ENCODE results near the gene ALKBH8.
"Not testable (repeated sequence)": the region's sequence is repeated elsewhere in the genome, so short reads cannot be mapped to it uniquely, and the experiment has no call there.

Gene ALKBH8

GRCh38 chr11:107538821-107539220 is 26.7 kb downstream of the ALKBH8 start:
- TF ChIP-seq CTCF (conservative IDR thresholded peaks at IDR 0.05; ENCODE audit: low read length): no peak
- DNase-seq (ENCODE audit: low read depth): no peak
- no peak overlapping the region for H3K4me3 ChIP-seq (ENCODE audit: low read length)

GRCh38 chr11:107538239-107538638 is 27.3 kb downstream of the ALKBH8 start:
- no peak for TF ChIP-seq CTCF (conservative IDR thresholded peaks at IDR 0.05; ENCODE audit: low read length)
- no peak for DNase-seq (ENCODE audit: low read depth)
- no peak overlapping the region for H3K4me3 ChIP-seq (ENCODE audit: low read length)

- DNase-seq (ENCODE audit: low read depth); H3K4me3 ChIP-seq (ENCODE audit: low read length): not testable (repeated sequence)
Observed at GRCh38 chr11:107537155-107537554, 28.4 kb downstream of the ALKBH8 start.

GRCh38 chr11:107526197-107526596 is 39.3 kb downstream of the ALKBH8 start:
- no peak for DNase-seq (ENCODE audit: low read depth)
- TF ChIP-seq CTCF (conservative IDR thresholded peaks at IDR 0.05; ENCODE audit: low read length): no peak

GRCh38 chr11:107508858-107509244 is 56.7 kb downstream of the ALKBH8 start:
- no peak overlapping the region for H3K4me3 ChIP-seq (ENCODE audit: low read length)
- TF ChIP-seq CTCF (conservative IDR thresholded peaks at IDR 0.05; ENCODE audit: low read length): no peak
- no peak for DNase-seq (ENCODE audit: low read depth)

More at GRCh38 chr11:107526197-107526596, 39.3 kb downstream of the ALKBH8 start:
- no peak overlapping the region for H3K4me3 ChIP-seq (ENCODE audit: low read length)

- H3K4me3 ChIP-seq (ENCODE audit: low read length): no peak overlapping the region
- no peak for DNase-seq (ENCODE audit: low read depth)
- TF ChIP-seq CTCF (conservative IDR thresholded peaks at IDR 0.05; ENCODE audit: low read length): no peak
Observed at GRCh38 chr11:107508201-107508857, 57.2 kb downstream of the ALKBH8 start.

GRCh38 chr11:107505647-107506225 is 59.8 kb downstream of the ALKBH8 start:
- TF ChIP-seq CTCF (conservative IDR thresholded peaks at IDR 0.05; ENCODE audit: low read length): no peak
- no peak overlapping the region for H3K4me3 ChIP-seq (ENCODE audit: low read length)
- DNase-seq (ENCODE audit: low read depth): no peak

Data from AG10803 (cell line).